Hepatocyte (in vitro differentiated cells): ENCODE data around the gene NPM3.

Experiments used
- EZH2 ChIP-seq: fragments of 200-600 bp; sonication (generic); IDR thresholded peaks from 2 replicates; pipeline ENCODE4 v1.6.1; 2016; ENCODE audit warnings: antibody characterized with exemption, mild to moderate bottlenecking, borderline replicate concordance
- EZH2phosphoT487 ChIP-seq: fragments of 200-600 bp; sonication (generic); IDR thresholded peaks from one replicate; pipeline ENCODE4 v1.6.1; 2018; ENCODE audit warnings: antibody characterized with exemption, mild to moderate bottlenecking, low read depth, moderate library complexity; ENCODE audit not compliant: unreplicated experiment, severe bottlenecking
- TF ChIP-seq, protein P1 (sequence below): fragments of 200-600 bp; sonication (generic); IDR thresholded peaks from 2 replicates; pipeline ENCODE4 v1.5.1; 2016; ENCODE audit warnings: antibody characterized with exemption, mild to moderate bottlenecking; ENCODE audit not compliant: poor library complexity

DNA sequence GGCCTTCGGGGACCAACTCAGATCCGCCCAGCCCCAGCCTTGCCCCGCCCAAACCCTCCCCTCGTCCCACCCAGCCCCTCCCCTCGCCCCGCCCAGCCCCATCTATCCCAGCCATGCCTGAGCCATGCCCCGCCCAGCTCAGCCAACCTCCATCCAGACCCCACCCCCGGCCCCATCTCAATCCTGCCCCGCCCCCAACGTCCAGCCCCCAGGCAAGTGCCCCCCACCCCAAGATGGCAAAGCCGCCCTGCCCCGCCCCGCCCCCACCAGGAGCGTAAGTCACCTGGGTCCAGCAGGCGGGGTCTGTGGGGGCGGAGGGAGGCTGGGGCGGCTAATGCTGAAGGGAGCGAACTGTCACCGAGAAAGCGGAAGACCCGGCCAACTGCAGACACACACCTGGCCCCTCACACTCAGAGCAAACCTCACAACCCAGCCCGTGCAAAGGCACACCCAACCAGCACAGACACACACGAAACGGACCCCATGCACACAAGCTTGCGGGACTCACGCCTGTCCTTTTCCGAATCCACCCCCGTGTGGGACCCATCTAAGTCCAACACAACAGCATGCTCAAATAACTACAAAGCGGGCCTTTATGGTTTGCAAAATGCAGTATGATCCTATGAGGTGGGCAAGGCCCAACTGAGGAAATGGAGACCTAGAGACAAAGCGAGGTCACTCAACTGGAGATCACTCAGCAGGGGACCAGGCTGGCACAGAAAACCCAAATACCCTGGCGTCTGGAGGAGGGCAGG, 46.5 kb upstream of the NPM3 start:
- TF ChIP-seq, protein P1, sequence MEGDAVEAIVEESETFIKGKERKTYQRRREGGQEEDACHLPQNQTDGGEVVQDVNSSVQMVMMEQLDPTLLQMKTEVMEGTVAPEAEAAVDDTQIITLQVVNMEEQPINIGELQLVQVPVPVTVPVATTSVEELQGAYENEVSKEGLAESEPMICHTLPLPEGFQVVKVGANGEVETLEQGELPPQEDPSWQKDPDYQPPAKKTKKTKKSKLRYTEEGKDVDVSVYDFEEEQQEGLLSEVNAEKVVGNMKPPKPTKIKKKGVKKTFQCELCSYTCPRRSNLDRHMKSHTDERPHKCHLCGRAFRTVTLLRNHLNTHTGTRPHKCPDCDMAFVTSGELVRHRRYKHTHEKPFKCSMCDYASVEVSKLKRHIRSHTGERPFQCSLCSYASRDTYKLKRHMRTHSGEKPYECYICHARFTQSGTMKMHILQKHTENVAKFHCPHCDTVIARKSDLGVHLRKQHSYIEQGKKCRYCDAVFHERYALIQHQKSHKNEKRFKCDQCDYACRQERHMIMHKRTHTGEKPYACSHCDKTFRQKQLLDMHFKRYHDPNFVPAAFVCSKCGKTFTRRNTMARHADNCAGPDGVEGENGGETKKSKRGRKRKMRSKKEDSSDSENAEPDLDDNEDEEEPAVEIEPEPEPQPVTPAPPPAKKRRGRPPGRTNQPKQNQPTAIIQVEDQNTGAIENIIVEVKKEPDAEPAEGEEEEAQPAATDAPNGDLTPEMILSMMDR: no peak
- TF ChIP-seq EZH2 (no peak), EZH2phosphoT487 (no peak)
